LoVo (cell line): ENCODE measurements around the gene ACSM3.
"Not testable (repeated sequence)": the region's sequence is repeated elsewhere in the genome, so short reads cannot be mapped to it uniquely, and the experiment has no call there.

ENCODE experiments used
- DNase-seq: peaks from one replicate; pipeline ENCODE4 v3.0.0-alpha.2; 2016; ENCODE audit warnings: low spot score

Gene ACSM3

DNA sequence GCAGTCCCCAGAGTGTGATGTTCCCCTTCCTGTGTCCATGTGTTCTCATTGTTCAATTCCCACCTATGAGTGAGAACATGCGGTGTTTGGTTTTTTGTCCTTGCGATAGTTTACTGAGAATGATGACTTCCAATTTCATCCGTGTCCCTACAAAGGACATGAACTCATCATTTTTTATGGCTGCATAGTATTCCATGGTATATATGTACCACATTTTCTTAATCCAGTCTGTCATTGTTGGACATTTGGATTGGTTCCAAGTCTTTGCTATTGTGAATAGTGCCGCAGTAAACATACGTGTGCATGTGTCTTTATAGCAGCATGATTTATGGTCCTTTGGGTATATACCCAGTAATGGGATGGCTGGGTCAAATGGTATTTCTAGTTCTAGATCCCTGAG lies 8.0 kb upstream of the ACSM3 start:
- not testable (repeated sequence) for DNase-seq

DNA sequence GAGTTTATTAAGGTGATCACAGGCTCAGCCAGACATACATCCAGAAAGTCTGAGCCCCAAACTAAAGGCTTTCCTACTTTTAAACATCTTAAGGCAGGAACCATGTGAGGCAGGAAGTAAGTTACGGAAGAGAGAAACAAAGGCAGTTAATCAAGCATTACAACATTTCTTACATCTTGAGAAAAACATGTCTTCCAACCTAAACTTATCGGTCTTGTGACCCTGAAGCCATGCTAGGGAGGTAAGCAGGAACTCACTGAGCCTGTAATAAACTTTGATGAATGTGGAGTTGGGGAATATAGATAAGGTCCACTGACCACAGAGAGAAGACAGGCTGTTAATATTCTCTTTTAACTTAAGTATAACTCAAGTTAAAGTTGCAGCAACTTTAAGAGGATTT lies 3.5 kb upstream of the ACSM3 start:
- DNase-seq: no peak

DNA sequence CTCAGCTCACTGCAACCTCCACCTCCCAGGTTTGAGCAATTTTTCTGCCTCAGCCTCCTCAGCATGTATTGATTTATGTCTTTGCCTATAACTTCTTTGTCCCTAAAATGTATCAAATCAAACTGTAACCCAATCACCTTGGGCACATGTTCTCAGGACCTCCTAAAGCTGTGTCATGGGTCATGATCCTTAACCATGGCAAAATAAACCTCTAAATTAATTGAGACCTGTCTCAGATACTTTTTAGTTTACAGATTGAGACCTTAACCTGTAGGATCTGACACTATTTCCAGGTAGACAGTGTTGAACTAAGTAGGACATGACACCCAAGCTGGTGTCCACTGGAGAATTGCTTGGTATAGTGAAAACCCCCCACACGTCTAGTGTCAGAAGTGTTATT lies 2.6 kb upstream of the ACSM3 start:
- DNase-seq: no peak

DNA sequence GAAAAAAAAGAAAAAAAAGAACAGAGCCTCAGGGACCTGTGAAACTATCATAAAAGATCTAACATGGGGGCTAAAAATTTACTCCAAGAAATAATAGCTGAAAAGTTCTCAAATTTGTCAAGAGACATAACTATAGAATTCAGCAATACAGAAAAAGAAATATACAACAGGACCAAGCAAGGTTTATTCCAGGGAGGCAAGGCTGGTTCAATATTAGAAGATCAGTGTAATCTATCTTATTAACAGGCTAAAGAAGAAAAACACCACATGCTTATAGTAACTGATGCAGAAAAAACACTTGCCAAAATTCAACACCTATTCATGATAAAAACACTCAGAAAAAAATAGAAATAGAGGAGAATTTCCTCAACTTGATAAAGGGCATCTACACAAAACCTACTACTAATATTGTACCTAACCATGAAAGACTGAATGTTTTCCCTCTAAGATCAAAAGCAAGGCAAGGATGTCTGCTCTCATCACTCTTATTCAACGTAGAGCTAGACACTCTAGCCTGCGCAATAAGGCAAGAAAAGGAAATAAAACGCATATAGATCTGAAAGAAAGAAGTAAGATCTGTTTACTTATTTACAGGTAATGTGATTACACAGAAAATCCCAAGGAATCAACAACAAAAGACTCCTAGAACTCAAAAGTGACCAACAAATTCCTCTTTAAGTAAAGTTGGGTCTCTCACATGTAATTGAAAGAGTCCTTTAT lies 1.2 kb upstream of the ACSM3 start:
- no peak for DNase-seq

DNA sequence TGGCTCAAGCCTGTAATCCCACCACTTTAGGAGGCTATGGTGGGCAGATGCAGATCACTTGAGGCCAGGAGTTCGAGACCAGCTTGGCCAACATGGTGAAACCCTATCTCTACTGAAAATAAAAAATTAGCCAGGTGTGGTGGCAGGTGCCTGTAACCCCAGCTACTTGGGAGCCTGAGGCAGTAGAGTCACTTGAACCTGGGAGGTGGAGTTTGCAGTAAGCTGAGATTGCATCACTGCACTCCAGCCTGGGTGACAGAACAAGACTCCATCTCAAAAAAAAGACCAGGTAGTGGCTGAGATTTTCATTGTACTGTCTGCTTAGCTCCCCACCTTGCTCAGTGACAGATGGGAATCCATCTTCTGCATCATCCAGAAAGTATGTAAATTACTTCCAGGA lies 634 bp downstream of the ACSM3 start:
- DNase-seq: not testable (repeated sequence)

DNA sequence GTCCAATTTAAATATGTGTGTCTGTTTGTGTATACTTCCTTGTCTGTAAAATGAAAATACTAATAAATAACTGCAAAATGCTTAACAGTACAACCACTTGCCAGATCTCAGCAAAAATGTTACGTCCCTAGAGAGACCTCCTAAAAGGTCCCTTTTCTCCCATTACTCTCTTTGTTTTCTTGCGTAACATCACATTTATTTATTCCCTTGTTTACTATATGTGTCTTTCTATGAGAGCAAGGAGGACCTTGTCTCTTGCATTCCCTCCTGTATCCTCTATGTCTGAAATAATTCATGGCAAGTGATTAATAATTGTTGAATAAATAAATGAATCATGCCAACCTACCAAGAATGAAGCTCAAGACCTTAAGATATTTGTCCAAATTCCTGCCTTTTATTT lies 1.9 kb downstream of the ACSM3 start:
- no peak for DNase-seq

DNA sequence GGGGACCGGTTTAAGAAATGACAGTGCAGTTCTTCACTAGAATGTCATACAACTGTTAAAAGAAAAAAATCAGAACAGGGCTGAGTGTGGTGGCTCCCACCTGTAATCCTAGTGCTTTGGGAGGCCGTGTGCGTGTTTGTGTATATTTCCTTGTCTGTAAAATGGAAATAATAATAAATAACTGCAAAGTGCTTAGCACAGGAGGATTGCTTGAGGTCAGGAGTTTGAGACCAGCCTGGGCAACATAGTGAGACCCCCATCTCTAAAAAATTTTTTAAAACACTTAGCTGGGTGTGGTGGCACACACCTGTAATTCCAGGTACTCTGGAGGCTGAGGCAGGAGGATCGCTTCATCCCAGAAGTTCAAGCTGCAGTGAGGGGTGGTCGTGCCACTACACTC lies 2.5 kb downstream of the ACSM3 start:
- DNase-seq: no peak

DNA sequence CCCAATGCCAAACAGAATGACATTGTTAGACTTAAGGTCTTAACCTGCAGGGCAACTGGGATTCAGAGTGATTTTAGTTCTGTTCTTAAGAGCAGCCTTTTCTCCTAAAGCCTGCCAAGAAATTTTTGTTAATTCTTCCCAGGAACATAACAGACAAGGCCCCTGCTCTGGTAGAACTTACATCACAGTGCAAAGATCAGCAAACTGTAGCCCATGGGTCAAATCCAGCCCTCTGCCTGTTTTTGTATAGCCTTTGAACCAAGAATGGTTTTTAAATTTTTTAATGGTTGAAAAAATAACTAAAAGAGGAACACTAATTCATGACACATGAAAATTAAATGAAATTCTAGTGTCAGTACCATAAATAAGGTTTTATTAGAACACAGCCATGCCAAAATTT lies 3.8 kb downstream of the ACSM3 start:
- no peak for DNase-seq

DNA sequence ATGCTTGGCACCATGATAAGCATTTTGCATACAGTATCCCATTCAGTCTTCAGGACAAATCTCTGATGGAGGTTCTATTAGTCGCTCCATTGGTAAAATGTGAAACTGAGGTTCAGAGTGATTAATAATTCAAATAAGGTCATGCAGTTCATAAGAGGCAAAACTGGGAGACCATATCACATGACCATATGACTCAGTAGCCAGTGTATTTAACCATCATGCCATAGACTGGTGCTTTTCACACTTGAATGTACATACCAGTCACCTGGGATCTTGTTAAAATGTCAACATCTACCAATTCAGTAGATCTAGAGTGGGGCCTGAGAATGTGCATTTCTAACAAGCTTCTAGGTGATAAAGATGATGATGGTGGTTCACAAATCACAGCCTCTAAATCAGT lies 4.3 kb downstream of the ACSM3 start:
- DNase-seq: no peak

DNA sequence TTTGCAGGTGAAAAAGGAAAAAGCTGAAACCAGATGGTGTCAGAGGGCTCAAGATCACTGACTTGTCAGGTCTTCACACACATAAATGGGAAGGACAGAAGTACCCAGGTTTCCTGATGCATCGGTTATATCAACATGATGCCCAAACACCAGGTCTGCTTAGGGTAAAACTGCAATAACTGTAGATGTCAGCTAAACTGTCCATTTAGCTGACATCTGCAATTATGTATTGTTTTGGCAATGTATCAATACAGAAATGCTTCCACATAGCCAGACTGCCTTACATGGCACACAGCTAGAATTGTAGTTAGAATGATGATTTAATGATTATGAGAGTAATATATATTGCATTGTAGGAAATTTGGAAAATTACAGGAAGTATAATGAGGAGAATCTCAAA lies 5.0 kb downstream of the ACSM3 start:
- no peak for DNase-seq

DNA sequence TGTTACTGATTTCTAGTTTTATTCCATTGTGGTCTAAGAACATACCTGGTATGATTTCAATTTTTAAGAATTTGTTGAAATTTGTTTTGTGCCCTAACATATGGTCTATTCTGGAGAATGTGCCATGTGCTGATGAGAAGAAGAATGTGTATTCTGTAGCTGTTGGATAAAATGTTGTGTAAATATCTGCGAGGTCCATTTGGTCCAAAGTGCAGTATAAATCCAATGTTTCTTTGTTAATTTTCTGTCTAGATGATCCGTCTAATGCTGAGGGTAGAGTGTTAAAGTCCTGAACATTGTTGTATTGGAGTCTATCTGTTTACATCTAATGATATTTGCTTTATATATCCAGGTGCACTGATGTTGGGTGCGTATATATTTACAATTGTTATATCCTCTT lies 9.9 kb downstream of the ACSM3 start:
- DNase-seq: no peak

DNA sequence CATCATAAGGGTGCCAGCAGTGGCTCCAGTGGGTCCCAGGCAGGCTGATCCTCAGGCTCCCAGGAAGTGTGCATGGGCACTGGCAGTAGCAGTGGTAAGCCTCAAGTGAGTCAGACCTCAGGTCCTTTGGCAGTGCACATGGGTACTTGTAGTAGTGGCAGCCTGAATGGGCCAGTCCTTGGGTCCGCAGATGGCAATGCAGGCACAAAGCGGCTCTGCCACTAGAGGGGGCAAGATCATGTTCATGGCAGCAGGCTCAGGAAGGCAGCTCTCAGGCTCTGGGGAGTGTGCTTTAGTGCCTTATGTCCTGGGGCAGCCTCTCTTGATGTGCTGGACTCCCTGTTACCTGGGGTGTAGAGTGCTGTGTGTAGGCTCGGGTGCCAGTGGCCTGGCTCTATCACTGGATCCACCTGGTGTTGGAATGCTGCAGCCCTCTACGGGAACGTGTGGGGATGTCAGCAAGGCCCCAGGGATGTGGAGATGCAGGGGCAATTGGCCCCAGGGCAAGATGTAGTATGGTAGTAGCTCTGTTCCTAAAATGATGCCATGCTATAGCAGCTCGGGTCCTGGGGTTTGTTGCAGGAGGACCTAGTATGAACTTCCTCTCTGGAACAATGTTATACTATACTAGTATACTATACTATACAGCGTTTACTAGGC lies 11.0 kb downstream of the ACSM3 start:
- DNase-seq: peak; percentile 36

DNA sequence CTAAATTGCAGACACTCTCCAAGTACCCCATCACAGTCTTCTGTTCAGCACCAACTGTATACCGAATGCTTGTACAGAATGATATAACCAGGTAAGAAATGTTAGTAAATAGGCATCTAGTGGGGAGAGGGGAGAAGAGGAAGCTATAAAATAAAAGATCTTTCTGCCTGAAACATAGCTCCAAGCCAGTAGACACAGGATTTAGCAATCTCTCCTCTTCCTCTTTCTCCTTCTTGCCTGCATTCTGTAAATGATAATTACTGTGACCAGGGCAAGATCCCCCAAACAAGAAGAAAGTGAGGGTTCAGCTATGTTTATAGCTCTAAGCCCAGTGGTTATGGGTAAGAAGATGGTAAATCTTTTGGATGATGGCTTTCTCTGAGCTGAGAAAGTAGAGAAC lies 17.9 kb downstream of the ACSM3 start:
- DNase-seq: no peak

DNA sequence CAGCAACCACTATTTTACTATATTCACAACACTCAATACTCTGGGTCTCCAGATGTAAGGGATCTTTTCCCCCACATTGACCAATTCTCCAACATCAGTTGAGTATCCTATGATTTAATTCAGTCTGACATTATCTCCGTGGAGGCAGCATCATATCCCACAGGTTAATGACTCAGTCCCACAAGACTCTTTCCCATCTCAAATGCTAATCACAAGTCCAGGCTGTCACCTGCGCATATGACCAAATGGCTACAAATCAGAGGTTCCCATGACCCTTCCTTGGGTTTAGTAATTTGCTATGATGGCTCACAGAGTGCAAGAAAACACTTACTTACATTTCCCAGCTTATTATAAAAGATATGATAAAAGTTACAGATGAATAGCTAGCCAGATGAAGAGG lies 18.7 kb downstream of the ACSM3 start:
- DNase-seq: no peak

DNA sequence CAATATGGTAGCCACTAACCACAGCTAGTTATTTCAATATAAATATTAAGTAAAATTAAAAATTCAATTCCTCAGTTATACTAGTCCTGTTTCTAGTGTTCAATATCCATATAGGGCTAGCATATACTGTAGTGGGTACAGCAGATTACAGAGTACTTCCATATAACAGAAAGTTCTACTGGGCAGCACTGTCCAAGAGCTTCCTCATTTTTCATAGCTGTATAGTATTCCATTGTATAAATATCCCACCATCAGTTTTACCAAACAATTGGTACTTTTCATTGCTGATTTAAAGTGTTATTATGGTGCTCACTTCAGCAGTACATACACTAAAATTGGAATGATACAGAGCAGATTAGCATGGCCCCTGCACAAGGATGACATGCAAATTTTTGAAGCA lies 20.4 kb downstream of the ACSM3 start:
- DNase-seq: no peak

DNA sequence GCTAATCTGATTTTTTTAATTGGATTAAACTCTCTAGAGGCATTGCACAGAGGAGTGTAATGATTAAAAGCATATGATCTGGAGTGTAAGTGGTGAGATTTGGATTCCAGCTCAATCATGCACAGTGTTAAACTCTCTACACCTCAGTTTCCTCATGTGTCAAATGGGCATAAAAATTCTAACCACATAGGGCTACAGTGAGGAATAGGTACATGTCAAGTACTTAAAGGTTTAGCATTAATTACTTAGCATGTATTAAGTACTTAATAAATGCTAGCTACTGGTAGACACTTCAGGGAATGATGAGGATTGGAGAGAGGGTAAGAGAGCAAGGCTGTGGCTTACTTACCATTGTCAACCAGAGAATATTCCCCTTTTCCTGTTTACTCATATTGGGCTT lies 25.3 kb downstream of the ACSM3 start:
- no peak for DNase-seq

DNA sequence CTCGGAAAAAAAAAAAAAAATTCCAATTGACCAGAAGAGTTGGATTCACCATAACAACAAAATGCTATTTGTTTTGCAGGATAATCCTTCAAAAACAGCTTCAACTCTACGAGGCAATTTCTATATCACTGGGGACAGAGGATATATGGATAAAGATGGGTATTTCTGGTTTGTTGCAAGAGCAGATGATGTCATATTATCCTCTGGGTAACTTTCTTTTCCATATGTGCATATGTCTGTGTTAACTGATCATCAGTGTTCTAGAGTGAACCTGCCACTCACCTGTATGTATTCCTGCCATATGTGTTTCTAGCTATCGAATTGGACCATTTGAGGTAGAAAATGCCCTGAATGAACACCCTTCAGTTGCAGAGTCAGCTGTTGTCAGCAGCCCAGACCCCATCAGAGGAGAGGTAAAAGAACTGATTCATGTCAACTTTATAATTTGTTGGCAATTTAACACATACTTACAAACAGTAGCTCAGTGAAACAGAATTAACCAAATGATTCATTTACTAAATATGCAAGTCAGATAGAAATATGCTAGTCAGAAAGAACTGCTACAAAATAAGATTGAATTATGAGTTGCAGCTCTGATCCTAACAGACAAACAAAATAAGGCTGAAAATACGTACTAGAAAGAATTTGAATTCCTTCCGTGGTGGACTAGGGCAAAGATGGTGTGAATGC lies 28.3 kb downstream of the ACSM3 start:
- DNase-seq: no peak

DNA sequence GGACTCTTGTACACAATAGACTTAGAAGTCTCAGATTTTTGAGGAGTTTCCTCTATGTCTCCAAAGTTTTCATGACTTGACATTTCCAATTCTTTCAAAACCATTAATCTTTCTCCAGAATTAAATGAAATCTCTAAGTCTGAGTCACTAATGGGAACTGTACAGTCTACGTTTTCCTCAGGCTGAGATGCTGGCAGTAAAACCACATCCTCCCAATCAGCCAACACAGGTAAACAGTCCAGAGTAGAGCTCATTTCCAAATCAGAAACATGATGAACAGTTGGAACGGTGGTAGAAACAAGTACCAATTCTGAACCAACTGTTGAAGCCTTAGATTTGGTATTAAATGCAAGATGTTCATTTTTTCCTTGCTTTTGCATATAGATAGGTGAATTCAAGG lies 34.5 kb downstream of the ACSM3 start:
- DNase-seq: no peak

DNA sequence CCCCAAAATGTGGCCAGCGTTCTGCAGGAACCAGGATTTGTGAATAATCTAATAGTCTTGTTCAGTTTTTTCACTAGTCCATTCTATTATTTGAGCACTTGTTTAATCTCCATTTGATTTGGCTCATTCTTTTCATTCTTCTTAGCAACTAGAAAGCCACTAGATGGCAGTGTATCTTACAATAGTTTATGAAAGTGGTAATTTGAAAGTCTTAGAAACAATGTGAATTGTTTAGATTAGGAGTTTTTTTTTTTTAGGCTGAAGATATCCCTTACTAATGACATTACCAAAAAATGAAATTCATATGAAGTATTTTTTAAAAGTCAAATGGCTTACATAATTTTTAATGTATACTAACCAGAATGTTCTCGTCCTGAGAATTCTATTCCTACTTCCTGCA lies 35.8 kb downstream of the ACSM3 start:
- DNase-seq: peak; percentile 31

DNA sequence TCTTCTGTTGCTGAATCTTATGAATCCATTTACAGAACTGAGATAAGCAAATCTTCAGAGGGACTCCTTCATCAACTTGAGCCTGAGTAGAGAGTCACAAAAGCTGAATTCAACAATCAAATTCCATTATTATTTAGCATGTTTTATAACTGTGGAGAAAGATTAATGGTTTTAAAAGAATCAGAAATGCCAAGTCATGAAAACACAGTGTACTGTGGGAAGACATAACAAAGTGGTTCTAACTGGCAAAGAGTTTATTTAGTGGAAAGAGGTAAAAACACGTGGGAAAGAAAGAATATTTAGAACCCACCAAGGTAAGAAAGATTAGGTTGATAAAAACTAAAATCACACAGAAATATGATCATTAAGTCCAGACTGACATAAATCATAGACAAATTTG lies 37.5 kb downstream of the ACSM3 start:
- DNase-seq: no peak

DNA sequence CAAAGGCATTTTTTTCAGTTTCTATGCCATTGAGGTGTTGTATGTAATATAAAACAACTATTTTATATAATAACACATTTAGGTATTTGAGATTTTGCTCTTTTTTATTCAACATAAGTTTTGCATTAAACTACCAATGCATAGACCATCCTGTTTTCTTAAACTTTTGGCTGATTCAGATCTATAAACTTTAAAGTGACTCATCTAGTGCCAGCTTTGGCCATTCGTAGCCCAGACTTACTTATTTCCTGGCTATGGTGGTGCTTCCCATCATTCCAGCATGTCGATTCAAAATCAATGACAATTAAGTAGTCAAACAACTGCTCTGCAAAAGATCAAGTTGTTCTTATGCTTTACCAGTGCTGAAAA lies 39.4 kb downstream of the ACSM3 start:
- no peak for DNase-seq

DNA sequence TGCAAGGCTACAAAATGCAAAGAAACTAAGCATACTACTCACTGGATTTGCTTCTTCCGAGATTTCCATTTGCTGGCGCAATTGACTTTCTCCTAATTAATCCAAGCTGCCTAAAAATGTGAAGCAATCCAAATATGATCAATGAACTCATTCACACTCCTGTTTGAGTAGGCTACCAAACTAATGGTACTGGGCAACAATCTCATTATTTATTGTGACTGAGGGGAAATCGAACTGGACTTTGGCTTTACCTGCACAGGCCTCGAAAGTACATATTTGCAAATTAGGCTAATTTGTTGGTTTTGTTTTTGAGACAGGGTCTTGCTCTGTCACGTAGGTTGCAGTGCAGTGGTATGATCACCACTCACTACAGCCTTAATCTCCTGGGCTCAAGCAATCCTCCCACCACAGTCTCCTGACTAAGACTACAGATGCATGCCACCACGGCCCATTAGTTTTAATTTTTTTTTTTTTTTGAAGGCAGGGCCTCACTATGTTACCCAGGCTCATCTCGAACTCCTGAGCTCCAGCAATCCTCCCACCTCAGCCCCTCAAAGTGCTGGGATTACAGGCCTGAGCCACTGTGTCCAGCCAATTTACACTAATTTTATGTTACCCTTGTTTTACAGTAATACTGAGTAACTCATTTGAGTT lies 39.9 kb downstream of the ACSM3 start:
- no peak for DNase-seq

DNA sequence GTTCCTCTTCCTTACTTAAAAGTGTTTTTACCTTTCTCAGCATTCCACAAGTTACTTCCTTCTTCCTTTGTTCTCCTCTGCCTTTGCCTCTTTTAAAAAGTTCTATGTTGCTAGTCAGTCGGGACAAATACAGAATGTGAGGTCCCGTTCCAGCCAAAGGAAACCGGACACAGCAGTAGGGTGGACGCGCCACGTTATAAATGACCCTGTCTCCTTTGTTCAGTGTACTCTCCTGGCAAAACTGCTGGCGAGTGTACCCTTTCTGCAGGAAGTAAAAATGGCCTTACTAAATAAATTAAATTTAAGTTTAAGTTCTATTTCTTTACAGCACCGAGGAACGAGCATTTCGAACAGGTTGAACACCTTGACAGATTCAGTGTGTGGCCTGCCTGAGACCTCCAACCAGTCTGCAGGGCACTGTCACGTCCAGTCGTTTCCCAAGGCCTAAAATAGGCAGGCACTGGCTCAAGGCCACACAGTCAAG lies 41.9 kb downstream of the ACSM3 start:
- not testable (repeated sequence) for DNase-seq
